SK-N-SH treated with all-trans-retinoic acid at 6 μM for 48 hours (cell line): ENCODE results near the gene S100A4.

Experiments
- ATAC-seq: fragments of 200-7000 bp; cut with Tn5 transposase; 3 replicates; pipeline ENCODE4 v1.9.1; 2020; ENCODE audit warnings: mild to moderate bottlenecking, moderate library complexity
- ARNTL ChIP-seq: fragments of 450-650 bp; formaldehyde crosslinking; IDR thresholded peaks from 2 replicates; pipeline ENCODE4 v1.5.0; 2020; ENCODE audit warnings: low read depth, mild to moderate bottlenecking, moderate library complexity, borderline replicate concordance
- BACH2 ChIP-seq: fragments of 250-450 bp; sonication (Bioruptor Pico); IDR thresholded peaks from 2 replicates; pipeline ENCODE4 v1.9.0; 2021; ENCODE audit warnings: mild to moderate bottlenecking, borderline replicate concordance
- CSDC2 ChIP-seq: fragments of 250-450 bp; sonication (Bioruptor Pico); IDR thresholded peaks from 2 replicates; pipeline ENCODE4 v1.5.0; 2020; ENCODE audit warnings: mild to moderate bottlenecking, moderate library complexity
- ESRRG ChIP-seq: fragments of 250-450 bp; sonication (Bioruptor Pico); IDR thresholded peaks from 2 replicates; pipeline ENCODE4 v1.6.1; 2021; ENCODE audit warnings: mild to moderate bottlenecking
- GLIS3 ChIP-seq: fragments of 250-450 bp; sonication (Bioruptor Pico); IDR thresholded peaks from 2 replicates; pipeline ENCODE4 v1.5.0; 2020; ENCODE audit warnings: mild to moderate bottlenecking, moderate library complexity
- ISL1 ChIP-seq: fragments of 250-450 bp; sonication (Bioruptor Pico); IDR thresholded peaks from 2 replicates; pipeline ENCODE4 v2.1.2; 2022; ENCODE audit warnings: mild to moderate bottlenecking, moderate library complexity
- OSR1 ChIP-seq: fragments of 250-450 bp; sonication (Bioruptor Pico); IDR thresholded peaks from 2 replicates; pipeline ENCODE4 v1.8.0; 2022; ENCODE audit warnings: moderate library complexity, mild to moderate bottlenecking, inconsistent platforms
- PATZ1 ChIP-seq: fragments of 250-450 bp; sonication (Bioruptor Pico); IDR thresholded peaks from 2 replicates; pipeline ENCODE4 v1.8.0; 2020; ENCODE audit warnings: mild to moderate bottlenecking, moderate library complexity, borderline replicate concordance
- POU6F1 ChIP-seq: fragments of 250-450 bp; sonication (Bioruptor Pico); IDR thresholded peaks from 2 replicates; pipeline ENCODE4 v1.8.0; 2021; ENCODE audit warnings: low read depth, mild to moderate bottlenecking, moderate library complexity, borderline replicate concordance
- PPARA ChIP-seq: fragments of 250-450 bp; sonication (Bioruptor Pico); IDR thresholded peaks from 2 replicates; pipeline ENCODE4 v1.5.0; 2020; ENCODE audit warnings: mild to moderate bottlenecking, borderline replicate concordance
- RARB ChIP-seq: fragments of 250-450 bp; sonication (Bioruptor Pico); IDR thresholded peaks from 2 replicates; pipeline ENCODE4 v1.8.0; 2021; ENCODE audit warnings: mild to moderate bottlenecking, moderate library complexity
- SNAI2 ChIP-seq: fragments of 250-450 bp; sonication (Bioruptor Pico); IDR thresholded peaks from 2 replicates; pipeline ENCODE4 v1.5.0; 2020; ENCODE audit warnings: mild to moderate bottlenecking, moderate library complexity
- TCF4 ChIP-seq: fragments of 250-450 bp; sonication (Bioruptor Pico); IDR thresholded peaks from 2 replicates; pipeline ENCODE4 v1.8.0; 2021; ENCODE audit warnings: mild to moderate bottlenecking, moderate library complexity, borderline replicate concordance
- ZC3H10 ChIP-seq: fragments of 250-450 bp; sonication (Bioruptor Pico); IDR thresholded peaks from 2 replicates; pipeline ENCODE4 v1.5.1; 2021; ENCODE audit warnings: mild to moderate bottlenecking, moderate library complexity
- ZFP3 ChIP-seq: fragments of 250-450 bp; sonication (Bioruptor Pico); IDR thresholded peaks from 2 replicates; pipeline ENCODE4 v1.5.0; 2020; ENCODE audit warnings: mild to moderate bottlenecking, moderate library complexity
- ZNF565 ChIP-seq: fragments of 450-650 bp; formaldehyde crosslinking; conservative IDR thresholded peaks from 2 replicates; pipeline ENCODE4 v1.5.0; 2020; ENCODE audit warnings: low read depth, mild to moderate bottlenecking, moderate library complexity
- ZNF70 ChIP-seq: fragments of 450-650 bp; formaldehyde crosslinking; IDR thresholded peaks from 2 replicates; pipeline ENCODE4 v1.5.0; 2020; ENCODE audit warnings: mild to moderate bottlenecking, moderate library complexity
- ZNF8 ChIP-seq: fragments of 450-650 bp; formaldehyde crosslinking; IDR thresholded peaks from 2 replicates; pipeline ENCODE4 v1.5.0; 2020; ENCODE audit warnings: mild to moderate bottlenecking, moderate library complexity
- TF ChIP-seq, protein P1 (sequence below): fragments of 250-450 bp; sonication (Bioruptor Pico); IDR thresholded peaks from 2 replicates; pipeline ENCODE4 v1.5.1; 2020; ENCODE audit warnings: low read depth, mild to moderate bottlenecking, moderate library complexity
- TF ChIP-seq, protein P2 (sequence below): fragments of 250-450 bp; sonication (Bioruptor Pico); IDR thresholded peaks from 2 replicates; pipeline ENCODE4 v1.5.0; 2020; ENCODE audit warnings: mild to moderate bottlenecking, moderate library complexity
- TF ChIP-seq, protein P3 (sequence below): fragments of 250-450 bp; sonication (Bioruptor Pico); IDR thresholded peaks from 2 replicates; pipeline ENCODE4 v1.5.1; 2021; ENCODE audit warnings: mild to moderate bottlenecking, moderate library complexity

The S100A4 gene

DNA sequence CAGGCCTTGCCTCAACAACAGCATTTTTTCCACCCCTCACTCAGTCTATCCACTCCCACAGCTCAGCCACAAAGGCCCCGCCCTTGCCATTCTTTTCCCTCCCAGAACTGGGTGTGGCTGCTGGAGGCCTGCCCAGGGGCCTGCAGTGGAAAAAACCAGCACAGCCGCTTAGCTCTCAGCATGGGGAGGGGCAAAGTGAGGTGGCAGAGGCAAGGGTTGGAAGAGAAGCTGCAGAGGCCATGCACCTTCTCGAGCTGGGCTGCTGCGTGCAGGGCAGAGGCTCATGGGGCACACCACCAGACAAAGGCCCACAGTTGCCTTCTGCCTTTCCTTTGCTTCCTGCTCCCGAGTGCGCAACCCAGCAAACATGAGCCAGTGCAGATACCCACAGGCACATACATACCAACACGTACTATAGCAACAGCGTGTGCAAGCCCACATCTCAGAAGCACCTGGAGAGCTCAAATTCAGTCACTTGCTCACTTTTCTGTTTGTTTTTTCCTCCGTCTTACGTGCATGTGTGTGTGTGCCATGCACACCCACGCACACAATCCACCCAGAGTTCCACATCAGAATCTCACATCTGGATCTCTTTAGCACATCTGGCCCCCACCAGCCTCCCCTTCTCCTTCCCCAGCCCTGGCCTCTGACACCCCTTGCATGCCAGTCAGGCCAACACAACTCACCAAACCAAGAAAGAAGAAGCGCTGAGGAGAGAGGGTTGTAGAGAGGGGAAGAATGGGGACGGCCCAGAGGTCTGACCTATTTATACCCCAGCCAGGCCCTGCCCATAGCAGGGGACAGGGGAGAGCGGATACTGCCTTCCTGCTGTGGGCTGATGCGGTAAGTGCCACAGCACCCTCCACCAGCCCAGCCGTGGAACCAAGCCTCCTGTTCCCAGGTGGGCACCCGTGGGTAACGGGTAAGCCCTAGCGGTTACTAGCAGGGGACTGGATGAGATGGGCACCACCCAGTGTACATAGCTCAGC, at the start of gene S100A4:
Gene S100A4 (minus strand): TSS at position 740 of the 989 bp plus-strand sequence. CDS start 1,012 bp downstream, outside the sequence.
- ATAC-seq: peak; percentile 78
- no peak for TF ChIP-seq SNAI2 (CRISPR knock-in tag)
- TF ChIP-seq ESRRG (CRISPR knock-in tag): no peak
- no peak for TF ChIP-seq OSR1 (CRISPR knock-in tag)
- TF ChIP-seq POU6F1: no peak
- TF ChIP-seq ZC3H10 (CRISPR knock-in tag): no peak
- TF ChIP-seq ZNF8 (CRISPR knock-in tag): no peak
- TF ChIP-seq ARNTL (CRISPR knock-in tag): no peak
- TF ChIP-seq ZNF565 (CRISPR knock-in tag): no peak
- no peak for TF ChIP-seq ISL1 (CRISPR knock-in tag)
- no peak for TF ChIP-seq PPARA (CRISPR knock-in tag)
- TF ChIP-seq CSDC2 (CRISPR knock-in tag): no peak
- no peak; the same call in 1 of the 2 replicates for TF ChIP-seq TCF4 (CRISPR knock-in tag)
- TF ChIP-seq, protein P1, sequence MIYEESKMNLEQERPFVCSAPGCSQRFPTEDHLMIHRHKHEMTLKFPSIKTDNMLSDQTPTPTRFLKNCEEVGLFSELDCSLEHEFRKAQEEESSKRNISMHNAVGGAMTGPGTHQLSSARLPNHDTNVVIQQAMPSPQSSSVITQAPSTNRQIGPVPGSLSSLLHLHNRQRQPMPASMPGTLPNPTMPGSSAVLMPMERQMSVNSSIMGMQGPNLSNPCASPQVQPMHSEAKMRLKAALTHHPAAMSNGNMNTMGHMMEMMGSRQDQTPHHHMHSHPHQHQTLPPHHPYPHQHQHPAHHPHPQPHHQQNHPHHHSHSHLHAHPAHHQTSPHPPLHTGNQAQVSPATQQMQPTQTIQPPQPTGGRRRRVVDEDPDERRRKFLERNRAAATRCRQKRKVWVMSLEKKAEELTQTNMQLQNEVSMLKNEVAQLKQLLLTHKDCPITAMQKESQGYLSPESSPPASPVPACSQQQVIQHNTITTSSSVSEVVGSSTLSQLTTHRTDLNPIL: no peak
- TF ChIP-seq PATZ1 (CRISPR knock-in tag): no peak
- TF ChIP-seq GLIS3 (CRISPR knock-in tag): no peak

GRCh38 chr1:153592748-153593147, 47.1 kb upstream of the S100A4 start:
- no peak for ATAC-seq
- TF ChIP-seq ZC3H10 (CRISPR knock-in tag) (no peak), ZNF8 (CRISPR knock-in tag) (no peak), RARB (CRISPR knock-in tag) (no peak), TCF4 (CRISPR knock-in tag) (no peak), ZFP3 (CRISPR knock-in tag) (no peak), PPARA (CRISPR knock-in tag) (no peak)
- TF ChIP-seq, all 23 proteins: peak for 0

DNA sequence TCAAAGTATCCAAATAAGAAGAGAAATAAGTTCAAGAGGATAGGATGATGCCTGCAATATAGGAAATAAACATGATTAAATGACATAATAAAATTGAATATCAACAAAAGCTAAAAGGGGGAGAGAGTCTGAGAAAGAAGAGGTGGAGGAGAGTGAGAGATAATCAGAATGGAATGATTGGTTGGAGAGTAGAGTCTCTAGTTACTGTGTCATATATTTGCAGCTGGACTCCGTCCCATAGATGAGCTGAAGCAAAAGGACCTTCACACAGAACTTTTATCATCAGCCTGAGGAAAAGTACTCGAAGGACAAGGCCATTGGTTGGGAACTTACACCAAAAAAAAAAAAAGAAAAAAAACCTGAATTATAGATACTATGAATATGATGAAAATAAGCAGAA, 42.9 kb upstream of the S100A4 start:
- ATAC-seq: no peak
- TF ChIP-seq, protein P2, sequence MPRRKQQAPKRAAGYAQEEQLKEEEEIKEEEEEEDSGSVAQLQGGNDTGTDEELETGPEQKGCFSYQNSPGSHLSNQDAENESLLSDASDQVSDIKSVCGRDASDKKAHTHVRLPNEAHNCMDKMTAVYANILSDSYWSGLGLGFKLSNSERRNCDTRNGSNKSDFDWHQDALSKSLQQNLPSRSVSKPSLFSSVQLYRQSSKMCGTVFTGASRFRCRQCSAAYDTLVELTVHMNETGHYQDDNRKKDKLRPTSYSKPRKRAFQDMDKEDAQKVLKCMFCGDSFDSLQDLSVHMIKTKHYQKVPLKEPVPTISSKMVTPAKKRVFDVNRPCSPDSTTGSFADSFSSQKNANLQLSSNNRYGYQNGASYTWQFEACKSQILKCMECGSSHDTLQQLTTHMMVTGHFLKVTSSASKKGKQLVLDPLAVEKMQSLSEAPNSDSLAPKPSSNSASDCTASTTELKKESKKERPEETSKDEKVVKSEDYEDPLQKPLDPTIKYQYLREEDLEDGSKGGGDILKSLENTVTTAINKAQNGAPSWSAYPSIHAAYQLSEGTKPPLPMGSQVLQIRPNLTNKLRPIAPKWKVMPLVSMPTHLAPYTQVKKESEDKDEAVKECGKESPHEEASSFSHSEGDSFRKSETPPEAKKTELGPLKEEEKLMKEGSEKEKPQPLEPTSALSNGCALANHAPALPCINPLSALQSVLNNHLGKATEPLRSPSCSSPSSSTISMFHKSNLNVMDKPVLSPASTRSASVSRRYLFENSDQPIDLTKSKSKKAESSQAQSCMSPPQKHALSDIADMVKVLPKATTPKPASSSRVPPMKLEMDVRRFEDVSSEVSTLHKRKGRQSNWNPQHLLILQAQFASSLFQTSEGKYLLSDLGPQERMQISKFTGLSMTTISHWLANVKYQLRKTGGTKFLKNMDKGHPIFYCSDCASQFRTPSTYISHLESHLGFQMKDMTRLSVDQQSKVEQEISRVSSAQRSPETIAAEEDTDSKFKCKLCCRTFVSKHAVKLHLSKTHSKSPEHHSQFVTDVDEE (CRISPR knock-in tag): no peak
- TF ChIP-seq SNAI2 (CRISPR knock-in tag) (no peak), ZNF565 (CRISPR knock-in tag) (no peak), ZFP3 (CRISPR knock-in tag) (no peak), OSR1 (CRISPR knock-in tag) (no peak), CSDC2 (CRISPR knock-in tag) (no peak), POU6F1 (no peak), ZNF70 (CRISPR knock-in tag) (no peak), RARB (CRISPR knock-in tag) (no peak), BACH2 (CRISPR knock-in tag) (no peak), PATZ1 (CRISPR knock-in tag) (no peak), ZNF8 (CRISPR knock-in tag) (no peak)
- TF ChIP-seq, protein P1: no peak
- TF ChIP-seq, protein P3, sequence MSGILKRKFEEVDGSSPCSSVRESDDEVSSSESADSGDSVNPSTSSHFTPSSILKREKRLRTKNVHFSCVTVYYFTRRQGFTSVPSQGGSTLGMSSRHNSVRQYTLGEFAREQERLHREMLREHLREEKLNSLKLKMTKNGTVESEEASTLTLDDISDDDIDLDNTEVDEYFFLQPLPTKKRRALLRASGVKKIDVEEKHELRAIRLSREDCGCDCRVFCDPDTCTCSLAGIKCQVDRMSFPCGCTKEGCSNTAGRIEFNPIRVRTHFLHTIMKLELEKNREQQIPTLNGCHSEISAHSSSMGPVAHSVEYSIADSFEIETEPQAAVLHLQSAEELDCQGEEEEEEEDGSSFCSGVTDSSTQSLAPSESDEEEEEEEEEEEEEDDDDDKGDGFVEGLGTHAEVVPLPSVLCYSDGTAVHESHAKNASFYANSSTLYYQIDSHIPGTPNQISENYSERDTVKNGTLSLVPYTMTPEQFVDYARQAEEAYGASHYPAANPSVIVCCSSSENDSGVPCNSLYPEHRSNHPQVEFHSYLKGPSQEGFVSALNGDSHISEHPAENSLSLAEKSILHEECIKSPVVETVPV (CRISPR knock-in tag): no peak
